ENCODE measurements around the gene TMA7. TPM values are rescaled to one million over a fixed set of nuclear protein-coding genes. Genes with fewer than 3 reads are reported as not detected.

Gene TMA7
- total and polyA plus RNA-seq, 2 of the 13 experiments (the other 11 are each of a cell fraction or from before 2014, with no cell fraction given), result 100 to 486 TPM

DNA sequence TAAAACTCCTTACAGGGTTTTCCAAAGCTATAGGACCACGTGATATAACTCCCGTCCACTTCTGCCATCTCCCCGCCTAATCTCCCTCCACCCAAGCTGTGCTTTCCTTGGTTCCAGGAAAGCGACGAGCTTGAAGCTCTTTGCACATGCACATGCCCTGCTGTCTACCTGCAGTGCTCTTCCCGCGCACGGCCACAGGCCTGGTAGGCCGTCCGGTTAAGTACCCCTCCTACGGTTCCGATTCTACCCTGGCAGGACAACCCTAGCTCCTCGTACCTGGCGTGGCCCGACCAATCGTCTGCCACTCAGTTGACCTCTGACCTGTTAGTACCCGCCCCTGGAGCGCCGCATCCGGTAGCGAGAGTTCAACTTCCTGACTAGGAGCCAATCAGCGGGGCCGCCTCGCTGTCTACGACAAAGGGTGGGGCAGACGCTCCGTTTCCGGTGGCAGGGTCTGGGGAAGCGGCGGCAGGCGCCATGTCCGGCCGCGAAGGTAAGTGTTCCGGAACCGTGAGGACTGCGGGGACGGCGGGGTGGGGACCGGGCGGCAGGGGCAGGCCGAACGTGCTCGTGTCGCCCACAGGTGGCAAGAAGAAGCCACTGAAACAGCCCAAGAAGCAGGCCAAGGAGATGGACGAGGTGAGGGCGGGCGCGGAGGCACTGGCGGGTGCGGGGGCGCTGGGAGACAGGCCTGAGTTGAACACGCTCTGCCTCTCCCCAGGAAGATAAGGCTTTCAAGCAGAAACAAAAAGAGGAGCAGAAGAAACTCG is at the start of gene TMA7, which contains the start of gene CCDC51 (continued):
- peak; percentile 100 for TF ChIP-seq NR2C2 (CRISPR knock-in tag; IDR thresholded peaks at IDR 0.05; ENCODE audit: borderline replicate concordance)
- peak; percentile 77 for TF ChIP-seq ZNF331 (CRISPR knock-in tag; IDR thresholded peaks at IDR 0.05)
- TF ChIP-seq PCBP2 (optimal IDR thresholded peaks at IDR 0.05; ENCODE audit: low read depth, low read length, poor library complexity, severe bottlenecking), result no peak
- no peak for TF ChIP-seq HNF4G (IDR thresholded peaks at IDR 0.05; ENCODE audit: borderline replicate concordance, low read depth, low read length)
- no peak; the same call in 1 of the 2 replicates for TF ChIP-seq HNF4G (CRISPR knock-in tag; IDR thresholded peaks at IDR 0.05; ENCODE audit: borderline replicate concordance, low read depth)
- no peak for TF ChIP-seq ZNF75D (CRISPR knock-in tag; IDR thresholded peaks at IDR 0.05; ENCODE audit: borderline replicate concordance)
- TF ChIP-seq KLF6 (CRISPR knock-in tag; IDR thresholded peaks at IDR 0.05), result 0 out of 2 replicates have a peak, but pooled peaks have one; percentile 86
- peak; percentile 77 for TF ChIP-seq ZEB1 (IDR thresholded peaks at IDR 0.05; ENCODE audit: insufficient replicate concordance, low read depth)
- TF ChIP-seq, protein P1, sequence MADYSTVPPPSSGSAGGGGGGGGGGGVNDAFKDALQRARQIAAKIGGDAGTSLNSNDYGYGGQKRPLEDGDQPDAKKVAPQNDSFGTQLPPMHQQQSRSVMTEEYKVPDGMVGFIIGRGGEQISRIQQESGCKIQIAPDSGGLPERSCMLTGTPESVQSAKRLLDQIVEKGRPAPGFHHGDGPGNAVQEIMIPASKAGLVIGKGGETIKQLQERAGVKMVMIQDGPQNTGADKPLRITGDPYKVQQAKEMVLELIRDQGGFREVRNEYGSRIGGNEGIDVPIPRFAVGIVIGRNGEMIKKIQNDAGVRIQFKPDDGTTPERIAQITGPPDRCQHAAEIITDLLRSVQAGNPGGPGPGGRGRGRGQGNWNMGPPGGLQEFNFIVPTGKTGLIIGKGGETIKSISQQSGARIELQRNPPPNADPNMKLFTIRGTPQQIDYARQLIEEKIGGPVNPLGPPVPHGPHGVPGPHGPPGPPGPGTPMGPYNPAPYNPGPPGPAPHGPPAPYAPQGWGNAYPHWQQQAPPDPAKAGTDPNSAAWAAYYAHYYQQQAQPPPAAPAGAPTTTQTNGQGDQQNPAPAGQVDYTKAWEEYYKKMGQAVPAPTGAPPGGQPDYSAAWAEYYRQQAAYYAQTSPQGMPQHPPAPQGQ (CRISPR knock-in tag; IDR thresholded peaks at IDR 0.05; ENCODE audit: borderline replicate concordance), result no peak
- TF ChIP-seq ZFYVE20 (CRISPR knock-in tag; IDR thresholded peaks at IDR 0.05; ENCODE audit: borderline replicate concordance, low read depth), result 0 out of 2 replicates have a peak, but pooled peaks have one; percentile 26
- TF ChIP-seq AGO1 (IDR thresholded peaks at IDR 0.05; ENCODE audit: low read depth, low read length, poor library complexity, severe bottlenecking), result peak; percentile 35
- TF ChIP-seq, protein P2, sequence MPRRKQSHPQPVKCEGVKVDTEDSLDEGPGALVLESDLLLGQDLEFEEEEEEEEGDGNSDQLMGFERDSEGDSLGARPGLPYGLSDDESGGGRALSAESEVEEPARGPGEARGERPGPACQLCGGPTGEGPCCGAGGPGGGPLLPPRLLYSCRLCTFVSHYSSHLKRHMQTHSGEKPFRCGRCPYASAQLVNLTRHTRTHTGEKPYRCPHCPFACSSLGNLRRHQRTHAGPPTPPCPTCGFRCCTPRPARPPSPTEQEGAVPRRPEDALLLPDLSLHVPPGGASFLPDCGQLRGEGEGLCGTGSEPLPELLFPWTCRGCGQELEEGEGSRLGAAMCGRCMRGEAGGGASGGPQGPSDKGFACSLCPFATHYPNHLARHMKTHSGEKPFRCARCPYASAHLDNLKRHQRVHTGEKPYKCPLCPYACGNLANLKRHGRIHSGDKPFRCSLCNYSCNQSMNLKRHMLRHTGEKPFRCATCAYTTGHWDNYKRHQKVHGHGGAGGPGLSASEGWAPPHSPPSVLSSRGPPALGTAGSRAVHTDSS (CRISPR knock-in tag; conservative IDR thresholded peaks at IDR 0.05), result no peak
- TF ChIP-seq RARG (CRISPR knock-in tag; IDR thresholded peaks at IDR 0.05; ENCODE audit: low read depth), result no peak
- no peak for TF ChIP-seq ZSCAN30 (CRISPR knock-in tag; IDR thresholded peaks at IDR 0.05)
- no peak for TF ChIP-seq ZNF484 (CRISPR knock-in tag; IDR thresholded peaks at IDR 0.05; ENCODE audit: borderline replicate concordance, low read depth)
- TF ChIP-seq, protein P3, sequence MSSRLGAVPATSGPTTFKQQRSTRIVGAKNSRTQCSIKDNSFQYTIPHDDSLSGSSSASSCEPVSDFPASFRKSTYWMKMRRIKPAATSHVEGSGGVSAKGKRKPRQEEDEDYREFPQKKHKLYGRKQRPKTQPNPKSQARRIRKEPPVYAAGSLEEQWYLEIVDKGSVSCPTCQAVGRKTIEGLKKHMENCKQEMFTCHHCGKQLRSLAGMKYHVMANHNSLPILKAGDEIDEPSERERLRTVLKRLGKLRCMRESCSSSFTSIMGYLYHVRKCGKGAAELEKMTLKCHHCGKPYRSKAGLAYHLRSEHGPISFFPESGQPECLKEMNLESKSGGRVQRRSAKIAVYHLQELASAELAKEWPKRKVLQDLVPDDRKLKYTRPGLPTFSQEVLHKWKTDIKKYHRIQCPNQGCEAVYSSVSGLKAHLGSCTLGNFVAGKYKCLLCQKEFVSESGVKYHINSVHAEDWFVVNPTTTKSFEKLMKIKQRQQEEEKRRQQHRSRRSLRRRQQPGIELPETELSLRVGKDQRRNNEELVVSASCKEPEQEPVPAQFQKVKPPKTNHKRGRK (CRISPR knock-in tag; IDR thresholded peaks at IDR 0.05), result no peak
- TF ChIP-seq PHB2 (IDR thresholded peaks at IDR 0.05; ENCODE audit: partially characterized antibody), result no peak
- no peak for TF ChIP-seq DNMT3B (CRISPR knock-in tag; conservative IDR thresholded peaks at IDR 0.05)
- TF ChIP-seq CENPX (CRISPR knock-in tag; IDR thresholded peaks at IDR 0.05), result no peak
- TF ChIP-seq RELA (CRISPR knock-in tag; IDR thresholded peaks at IDR 0.05), result no peak
- TF ChIP-seq MTF1 (CRISPR knock-in tag; IDR thresholded peaks at IDR 0.05), result no peak
- TF ChIP-seq CHD4 (IDR thresholded peaks at IDR 0.05; ENCODE audit: borderline replicate concordance, low read length), result no peak
- TF ChIP-seq ZNF274 (CRISPR knock-in tag; IDR thresholded peaks at IDR 0.05), result peak; percentile 77
- TF ChIP-seq, protein P4, sequence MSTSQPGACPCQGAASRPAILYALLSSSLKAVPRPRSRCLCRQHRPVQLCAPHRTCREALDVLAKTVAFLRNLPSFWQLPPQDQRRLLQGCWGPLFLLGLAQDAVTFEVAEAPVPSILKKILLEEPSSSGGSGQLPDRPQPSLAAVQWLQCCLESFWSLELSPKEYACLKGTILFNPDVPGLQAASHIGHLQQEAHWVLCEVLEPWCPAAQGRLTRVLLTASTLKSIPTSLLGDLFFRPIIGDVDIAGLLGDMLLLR (CRISPR knock-in tag; IDR thresholded peaks at IDR 0.05), result peak; percentile 90
- no peak for TF ChIP-seq NFKBIZ (CRISPR knock-in tag; IDR thresholded peaks at IDR 0.05)
